ENCODE data around the gene SERINC2.
A peak's percentile ranks its signal among the peaks of the same experiment; 100 is the strongest.
"Not testable (repeated sequence)": the region's sequence is repeated elsewhere in the genome, so short reads cannot be mapped to it uniquely, and the experiment has no call there.

Gene SERINC2

DNA sequence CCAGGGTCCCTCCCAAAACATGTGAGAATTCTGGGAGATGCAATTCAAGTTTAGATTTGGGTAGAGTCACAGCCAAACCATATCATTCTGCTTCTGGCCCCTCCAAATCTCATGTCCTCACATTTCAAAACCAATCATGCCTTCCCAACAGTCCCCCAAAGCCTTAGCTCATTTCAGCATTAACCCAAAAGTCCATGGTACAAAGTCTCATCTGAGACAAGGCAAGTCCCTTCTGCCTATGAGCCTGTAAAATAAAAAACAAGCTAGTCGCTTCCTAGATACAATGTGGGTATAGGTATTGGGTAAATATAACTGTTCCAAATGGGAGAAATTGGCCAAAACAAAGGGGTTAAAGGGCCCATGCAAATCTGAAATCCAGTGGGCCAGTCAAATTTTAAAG lies 59.7 kb downstream of the SERINC2 start:
- DNase-seq: not testable (repeated sequence)

DNA sequence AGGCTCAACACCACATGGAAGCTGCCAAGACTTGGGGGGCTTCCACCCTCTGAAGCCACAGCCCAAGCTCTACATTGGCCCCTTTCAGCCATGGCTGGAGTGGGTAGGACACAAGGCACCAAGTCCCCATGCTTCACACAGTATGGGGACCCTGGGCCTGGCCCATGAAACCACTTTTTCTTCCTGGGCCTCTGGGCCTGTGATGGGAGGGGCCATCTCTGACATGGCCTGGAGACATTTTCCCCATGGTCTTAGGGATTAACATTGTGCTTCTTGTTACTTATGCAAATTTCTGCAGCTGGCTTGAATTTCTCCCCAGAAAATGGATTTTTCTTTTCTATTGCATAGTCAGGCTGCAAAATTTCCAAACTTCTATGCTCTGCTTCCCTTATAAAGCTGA lies 60.5 kb downstream of the SERINC2 start:
- not testable (repeated sequence) for DNase-seq

- not testable (repeated sequence) for DNase-seq
Measured at GRCh38 chr1:31474567-31474966, 61.6 kb downstream of the SERINC2 start.

- DNase-seq: peak; percentile 11
Measured at GRCh38 chr1:31476891-31477846, 64.2 kb downstream of the SERINC2 start.

- no peak for DNase-seq
Measured at GRCh38 chr1:31478167-31478566, 65.2 kb downstream of the SERINC2 start.

DNA sequence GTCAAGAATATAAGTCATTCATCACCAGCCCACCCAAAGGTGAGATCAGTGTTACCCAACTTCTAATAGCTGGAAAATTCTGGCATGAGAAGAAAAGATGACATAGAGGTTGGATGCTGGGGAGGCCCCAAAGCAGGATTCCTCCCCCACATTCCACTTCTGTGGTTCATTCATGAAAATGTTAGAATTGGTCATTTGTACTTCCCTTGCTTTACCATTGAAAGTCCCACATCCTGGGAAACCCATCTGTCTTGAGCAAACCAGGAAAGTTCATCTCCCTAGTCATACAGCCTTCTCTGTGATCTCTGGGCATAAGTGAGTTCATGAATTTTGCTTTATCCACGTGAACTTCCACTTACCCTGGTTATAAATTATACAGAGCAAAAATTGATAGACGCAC lies 66.8 kb downstream of the SERINC2 start:
- DNase-seq: no peak

DNA sequence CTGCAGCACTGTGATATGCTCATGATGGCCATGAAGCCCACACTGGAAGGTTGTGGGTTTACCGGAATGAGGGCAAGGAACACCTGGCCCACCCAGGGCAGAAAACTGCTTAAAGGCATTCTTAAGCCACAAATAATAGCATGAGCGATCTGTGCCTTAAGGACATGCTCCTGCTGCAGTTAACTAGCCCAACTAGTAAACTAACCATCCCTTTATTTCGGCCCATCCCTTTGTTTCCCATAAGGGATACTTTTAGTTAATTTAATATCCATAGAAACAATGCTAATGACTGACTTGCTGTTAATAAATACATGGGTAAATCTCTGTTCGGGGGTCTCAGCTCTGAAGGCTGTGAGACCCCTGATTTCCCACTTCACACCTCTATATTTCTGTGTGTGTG lies 67.4 kb downstream of the SERINC2 start:
- not testable (repeated sequence) for DNase-seq

- DNase-seq: no peak
Measured at GRCh38 chr1:31482482-31483011, 69.5 kb downstream of the SERINC2 start.

DNA sequence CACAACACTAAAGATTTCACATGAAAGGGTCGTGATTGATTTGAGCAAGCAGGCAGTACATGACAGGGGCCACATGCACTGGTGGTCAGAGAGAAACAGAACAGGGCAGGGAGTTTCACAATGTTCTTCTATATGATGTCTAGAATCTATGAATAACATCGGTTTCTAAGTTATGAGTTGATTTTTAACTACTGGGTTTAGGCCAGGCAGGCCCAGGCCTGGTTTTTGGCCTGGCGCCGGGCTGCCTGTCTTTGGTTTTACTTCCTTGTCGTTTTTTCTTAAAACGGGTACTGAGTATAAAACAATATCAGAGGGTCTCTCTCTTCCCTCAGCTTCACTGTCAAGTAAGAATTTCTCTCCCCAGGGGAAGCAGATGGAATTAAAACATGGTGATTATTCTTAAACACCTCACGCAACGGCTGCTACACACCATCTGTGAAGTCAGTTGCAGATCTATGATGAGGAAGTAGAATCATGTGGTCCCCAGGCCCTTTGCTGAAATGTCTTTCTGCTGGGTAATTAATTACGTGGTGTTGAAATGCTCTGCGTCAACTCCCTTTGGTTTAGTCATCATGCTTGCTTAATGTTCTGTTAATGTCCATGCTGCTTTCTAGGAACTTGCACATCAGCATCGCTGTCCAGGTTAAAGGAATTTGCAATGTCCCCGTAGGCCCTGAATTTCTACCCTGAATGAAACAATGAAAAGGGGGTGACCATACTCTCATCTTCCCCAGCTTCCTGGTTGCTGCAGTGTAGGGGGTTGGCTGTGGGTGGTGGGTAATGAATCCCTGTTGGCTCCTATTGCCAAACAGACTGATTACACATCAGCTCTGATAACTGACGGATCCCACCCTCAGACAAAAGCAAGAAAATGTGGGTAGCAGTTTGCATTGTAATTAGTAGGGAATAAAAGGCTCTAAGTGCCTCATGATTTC lies 70.3 kb downstream of the SERINC2 start:
- DNase-seq: peak; percentile 81

Data from NCI-H1694 treated with DMSO at 0.1 percent for 48 hours (cell line).